ENCODE measurements around the gene TMCC2. TPM values are rescaled to one million over a fixed set of nuclear protein-coding genes. Genes with fewer than 3 reads are reported as not detected.

Gene TMCC2
- total RNA-seq, 1 experiment from 2014 or later, result 3.7 TPM

DNA sequence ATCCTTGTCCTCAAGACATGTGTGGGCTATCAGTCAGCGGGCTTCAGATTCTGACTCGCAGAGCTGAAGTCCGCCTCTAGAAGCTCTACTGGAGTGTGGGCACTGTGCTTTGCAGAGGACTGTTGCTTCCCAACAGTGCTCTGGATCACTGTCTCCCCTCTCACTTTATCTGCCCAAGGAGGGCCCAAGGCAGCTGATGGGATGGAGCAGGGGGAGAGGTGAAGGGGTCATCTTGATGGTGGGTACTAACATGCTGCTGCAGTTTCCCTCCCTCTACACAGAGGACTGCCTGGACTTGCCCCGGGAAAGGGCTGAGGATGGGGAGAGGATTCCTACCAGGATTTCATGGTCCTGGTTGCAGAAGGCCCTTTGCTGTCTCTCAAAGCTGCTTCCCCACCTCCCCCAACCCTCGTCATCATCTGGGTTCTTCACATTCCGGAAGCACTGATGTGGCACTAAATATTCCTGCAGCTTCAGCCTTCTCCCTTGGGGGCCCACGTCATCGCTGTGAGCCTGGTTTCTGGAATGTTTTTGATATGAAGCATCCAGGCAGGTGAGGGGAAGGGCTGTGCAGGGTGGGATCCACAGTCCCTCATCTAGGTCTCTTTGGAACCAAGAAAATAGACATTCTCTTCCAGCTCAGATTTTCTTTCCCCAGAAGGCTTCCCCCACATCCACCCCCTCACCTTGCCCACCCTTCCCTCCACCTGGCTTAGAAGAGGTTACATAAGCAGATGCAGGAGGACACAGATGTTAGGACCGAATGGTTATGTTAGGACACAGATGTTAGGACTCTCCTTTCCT lies 70.6 kb downstream of the TMCC2 start:
- Histone ChIP-seq H3K27me3 (no peaks in the 10 kb centered on the region), H3K9me3 (no peaks in the 10 kb centered on the region), H3K36me3 (peaks cover 7% of the 10 kb centered on the region), H3K4me3 (no peak overlapping the region)
- peak; percentile 92 for DNase-seq

DNA sequence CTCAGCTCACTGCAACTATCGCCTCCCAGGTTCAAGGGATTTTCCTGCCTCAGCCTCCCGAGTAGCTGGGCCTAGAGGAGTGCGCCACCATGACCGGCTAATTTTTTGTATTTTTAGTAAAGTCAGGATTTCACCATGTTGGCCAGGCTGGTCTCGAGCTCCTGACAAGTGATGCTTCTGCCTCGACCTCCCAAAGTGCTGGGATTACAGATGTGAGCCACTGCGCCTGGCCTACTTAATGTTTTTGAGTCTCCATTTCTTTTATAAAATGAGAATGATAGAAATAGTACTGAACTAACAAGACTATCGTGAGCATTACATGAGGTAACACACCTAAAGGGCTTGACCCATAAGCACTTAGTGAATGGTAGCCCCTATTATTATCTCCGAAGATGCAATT lies 72.4 kb downstream of the TMCC2 start:
- H3K9me3 ChIP-seq, result no peaks in the 10 kb centered on the region
- H3K4me3 ChIP-seq, result no peak overlapping the region
- H3K36me3 ChIP-seq, result peaks cover 15% of the 10 kb centered on the region
- no peaks in the 10 kb centered on the region for H3K27me3 ChIP-seq
- no peak for DNase-seq

DNA sequence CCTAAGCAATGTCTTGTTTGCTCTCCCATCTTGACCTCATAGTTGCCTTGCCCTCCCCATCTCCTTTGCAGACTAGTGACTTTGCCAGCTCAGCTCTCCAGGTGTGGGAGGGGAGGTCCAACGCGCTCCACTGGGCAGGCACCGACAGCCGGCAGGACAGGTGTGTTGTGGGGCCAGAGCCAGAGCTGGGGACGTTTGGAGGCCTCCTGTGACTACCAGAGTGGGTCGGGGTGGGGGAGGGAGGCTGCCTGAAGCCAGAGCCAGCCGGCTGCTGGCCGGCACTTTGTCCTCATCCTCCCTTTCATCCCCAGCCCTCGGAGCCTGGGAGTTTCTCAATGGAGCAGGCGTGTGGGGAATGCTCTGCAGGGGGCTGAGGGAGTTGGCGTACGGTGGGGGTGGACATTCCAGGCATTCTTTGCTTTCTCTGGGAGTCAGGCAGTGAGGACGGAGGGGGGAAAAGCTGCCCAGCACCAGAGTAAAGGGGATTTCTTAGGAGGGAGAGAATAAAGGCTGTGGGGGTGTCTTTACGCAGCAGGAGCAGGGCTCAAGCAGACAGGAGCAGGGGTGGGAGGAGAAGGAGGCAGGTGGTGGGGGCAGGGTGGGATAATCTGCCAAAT lies 73.6 kb downstream of the TMCC2 start:
- Histone ChIP-seq H3K4me3 (no peak overlapping the region), H3K36me3 (peaks cover 17% of the 10 kb centered on the region), H3K9me3 (no peaks in the 10 kb centered on the region), H3K27me3 (no peaks in the 10 kb centered on the region)
- peak; percentile 86 for DNase-seq

DNA sequence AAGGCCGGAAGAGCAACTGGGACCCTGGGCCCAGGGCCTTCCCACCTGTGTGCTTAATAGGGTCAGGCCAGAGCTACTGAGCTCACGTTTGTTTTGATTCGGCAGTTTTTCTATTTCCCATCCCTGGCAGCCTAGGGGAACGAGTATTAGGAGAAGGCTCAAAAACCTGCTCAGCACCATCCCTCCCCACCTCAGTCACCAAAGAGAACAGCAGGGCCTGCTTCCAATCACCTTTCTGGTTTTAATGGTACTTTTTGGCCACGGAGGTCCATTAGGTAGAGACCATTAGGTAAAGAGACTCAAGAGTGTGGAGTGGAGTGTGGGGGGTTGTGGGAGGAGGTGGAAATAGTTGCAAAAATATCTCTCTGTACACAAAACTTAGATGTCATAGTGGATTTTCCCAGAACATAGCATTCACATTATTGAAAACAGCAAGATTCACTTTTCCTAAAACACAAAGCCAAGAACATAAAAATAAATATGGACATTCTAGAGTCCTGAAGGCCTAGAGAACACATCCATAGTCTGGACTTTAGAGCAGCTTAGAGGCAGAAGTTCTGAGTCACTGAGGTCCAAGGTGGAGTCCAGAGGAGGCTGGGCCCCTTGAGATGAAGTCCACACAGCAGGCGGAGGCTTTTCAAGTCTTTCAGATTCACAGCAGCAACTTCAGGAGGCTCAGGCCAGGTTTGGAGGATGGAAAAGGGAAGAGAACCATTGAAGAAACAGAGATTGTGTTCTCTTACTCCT lies 74.3 kb downstream of the TMCC2 start:
- no peak overlapping the region for H3K4me3 ChIP-seq
- H3K9me3 ChIP-seq, result no peaks in the 10 kb centered on the region
- H3K27me3 ChIP-seq, result no peaks in the 10 kb centered on the region
- peaks cover 17% of the 10 kb centered on the region for H3K36me3 ChIP-seq
- no peak for DNase-seq

DNA sequence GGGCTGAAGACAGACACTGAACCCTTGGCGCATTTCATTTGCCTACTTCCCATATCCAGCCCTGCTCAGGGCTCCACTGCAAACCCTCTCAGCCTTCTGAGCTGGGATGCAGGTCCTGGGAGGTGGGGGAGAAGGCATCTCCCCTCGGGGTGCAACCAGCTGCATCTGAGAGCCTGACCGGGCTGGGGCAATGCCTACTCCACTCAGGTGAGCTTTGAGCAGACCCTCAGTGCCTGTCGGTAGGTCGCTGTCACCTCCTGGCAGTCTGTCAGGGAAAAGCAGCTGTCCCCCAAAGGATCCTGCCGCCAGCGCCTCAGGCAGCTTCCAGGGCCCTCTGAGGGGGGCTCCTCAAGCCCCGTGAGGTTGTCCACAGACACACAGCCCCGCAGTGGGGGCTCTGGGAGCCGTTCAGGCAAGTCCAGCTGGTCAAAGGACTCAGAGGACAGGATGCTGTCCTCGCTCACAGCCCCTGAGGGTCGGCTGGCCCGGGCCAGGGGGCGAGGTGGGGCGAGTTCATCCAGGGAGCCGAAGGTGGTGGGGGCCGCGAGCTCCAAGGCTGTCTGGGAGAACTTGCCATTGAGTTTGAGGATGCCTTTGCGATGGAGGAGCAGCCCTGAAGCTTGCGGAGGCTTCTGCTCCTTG lies 75.6 kb downstream of the TMCC2 start:
- Histone ChIP-seq H3K36me3 (peaks cover 25% of the 10 kb centered on the region), H3K9me3 (no peaks in the 10 kb centered on the region), H3K4me3 (no peak overlapping the region), H3K27me3 (no peaks in the 10 kb centered on the region)
- DNase-seq, result no peak

DNA sequence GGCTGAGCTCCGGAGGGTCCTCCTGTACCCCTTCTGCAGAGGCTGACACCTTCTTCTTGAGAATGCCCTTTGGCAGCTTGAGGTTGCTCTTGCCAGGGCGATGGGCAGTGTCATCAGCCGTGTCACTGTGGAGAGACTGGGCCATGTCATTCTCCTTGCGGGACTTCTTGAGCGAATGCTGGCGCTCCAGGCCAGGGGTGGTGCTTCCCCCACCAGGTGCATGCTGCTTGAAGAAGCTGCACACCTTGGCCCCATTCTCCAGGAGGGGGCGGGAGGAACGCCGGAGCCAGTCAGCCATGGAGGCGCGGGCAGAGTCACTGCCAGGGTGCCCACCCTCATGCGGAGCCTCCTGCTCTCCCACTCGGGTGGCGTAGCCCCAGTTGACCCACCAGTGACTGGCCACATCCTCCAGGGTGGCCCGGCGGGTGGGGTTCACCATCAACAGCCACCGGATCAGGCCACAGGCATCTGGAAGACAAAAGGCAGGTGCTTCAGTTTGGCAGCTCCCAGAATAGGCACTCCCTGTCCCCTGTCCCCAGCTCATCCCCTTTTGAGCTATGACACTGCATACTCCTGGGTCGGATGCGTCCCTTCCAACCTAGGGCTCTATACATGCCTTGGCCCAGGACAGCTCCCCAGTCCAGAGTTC lies 76.4 kb downstream of the TMCC2 start:
- no peak for DNase-seq
- Histone ChIP-seq H3K9me3 (no peaks in the 10 kb centered on the region), H3K27me3 (no peaks in the 10 kb centered on the region), H3K36me3 (peaks cover 25% of the 10 kb centered on the region), H3K4me3 (no peak overlapping the region)

DNA sequence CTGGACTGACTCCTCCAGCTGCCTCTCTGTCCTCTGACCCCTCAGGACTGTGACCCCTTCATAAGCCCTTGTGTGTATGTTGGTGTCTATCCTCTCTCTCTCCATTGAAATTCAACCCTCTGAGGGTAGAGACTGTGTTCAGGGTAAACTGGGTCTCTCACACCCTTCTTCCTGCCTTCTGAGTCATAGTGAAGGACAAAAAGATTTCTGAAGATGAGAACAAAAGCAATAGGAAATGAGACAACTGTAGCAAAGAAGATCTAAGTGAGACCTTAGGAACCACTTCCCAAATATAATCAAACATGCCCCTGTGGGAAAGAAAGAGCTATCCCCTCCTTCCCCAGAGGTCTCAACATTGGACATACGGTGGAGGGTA lies 76.9 kb downstream of the TMCC2 start:
- DNase-seq, result no peak
- Histone ChIP-seq H3K27me3 (no peaks in the 10 kb centered on the region), H3K9me3 (no peaks in the 10 kb centered on the region), H3K36me3 (peaks cover 25% of the 10 kb centered on the region), H3K4me3 (no peak overlapping the region)

DNA sequence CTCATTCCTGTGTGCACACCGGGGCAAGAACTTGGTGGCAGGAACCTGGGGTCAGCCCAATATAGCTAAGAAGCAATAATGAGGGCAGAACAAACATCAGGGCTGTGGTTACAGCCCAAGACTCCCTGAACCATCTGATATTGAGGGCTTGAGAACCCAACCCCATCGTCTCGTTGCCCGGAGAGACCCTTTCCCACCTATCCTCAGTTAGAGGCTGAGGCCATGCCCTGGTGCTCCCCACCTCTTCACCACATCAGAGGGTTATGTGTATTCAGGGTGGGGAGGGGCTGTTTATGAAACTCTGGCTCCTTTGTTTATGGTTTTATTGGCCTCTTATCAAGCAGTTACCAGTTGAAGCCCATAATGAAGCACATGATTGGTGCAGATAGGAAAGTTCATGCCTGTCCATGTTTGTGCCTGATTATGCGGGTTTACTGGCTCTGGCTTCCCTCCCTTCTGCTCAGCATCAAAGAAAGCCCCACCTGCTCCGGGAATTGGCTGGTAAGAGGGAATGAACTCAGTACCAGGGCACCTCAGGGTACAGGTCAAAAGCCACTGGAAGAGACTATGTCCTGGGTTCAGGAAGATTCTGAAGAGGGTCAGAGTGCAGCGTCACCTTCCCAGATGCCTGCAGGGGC lies 79.3 kb downstream of the TMCC2 start:
- Histone ChIP-seq H3K36me3 (peaks cover 28% of the 10 kb centered on the region), H3K4me3 (no peak overlapping the region)

DNA sequence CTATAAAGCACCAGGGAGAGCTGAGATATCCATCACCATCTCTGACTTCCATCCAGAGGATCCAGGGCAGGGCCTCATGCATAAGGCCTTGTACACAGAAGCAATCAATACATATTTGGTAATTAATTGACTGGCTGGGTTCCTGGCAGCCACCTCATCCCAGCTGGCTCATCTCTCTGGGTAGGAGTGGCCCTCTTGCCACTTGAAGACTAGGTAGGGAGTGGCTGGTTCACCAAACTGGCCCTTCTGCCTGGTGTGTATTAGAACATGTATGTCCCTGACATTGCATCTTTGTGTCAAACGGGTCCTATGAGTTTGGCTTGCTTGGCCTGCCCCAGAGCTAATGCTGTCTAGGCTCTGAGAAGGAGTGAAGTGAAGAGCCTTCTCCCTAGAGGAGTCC lies 82.0 kb downstream of the TMCC2 start:
- Histone ChIP-seq H3K9me3 (no peaks in the 10 kb centered on the region), H3K27me3 (no peaks in the 10 kb centered on the region), H3K4me3 (no peak overlapping the region), H3K36me3 (peaks cover 22% of the 10 kb centered on the region)
- no peak for DNase-seq

More for the DNA sequence above, 79.3 kb downstream of the TMCC2 start:
- Histone ChIP-seq H3K27me3 (no peaks in the 10 kb centered on the region), H3K9me3 (no peaks in the 10 kb centered on the region)
- no peak for DNase-seq

DNA sequence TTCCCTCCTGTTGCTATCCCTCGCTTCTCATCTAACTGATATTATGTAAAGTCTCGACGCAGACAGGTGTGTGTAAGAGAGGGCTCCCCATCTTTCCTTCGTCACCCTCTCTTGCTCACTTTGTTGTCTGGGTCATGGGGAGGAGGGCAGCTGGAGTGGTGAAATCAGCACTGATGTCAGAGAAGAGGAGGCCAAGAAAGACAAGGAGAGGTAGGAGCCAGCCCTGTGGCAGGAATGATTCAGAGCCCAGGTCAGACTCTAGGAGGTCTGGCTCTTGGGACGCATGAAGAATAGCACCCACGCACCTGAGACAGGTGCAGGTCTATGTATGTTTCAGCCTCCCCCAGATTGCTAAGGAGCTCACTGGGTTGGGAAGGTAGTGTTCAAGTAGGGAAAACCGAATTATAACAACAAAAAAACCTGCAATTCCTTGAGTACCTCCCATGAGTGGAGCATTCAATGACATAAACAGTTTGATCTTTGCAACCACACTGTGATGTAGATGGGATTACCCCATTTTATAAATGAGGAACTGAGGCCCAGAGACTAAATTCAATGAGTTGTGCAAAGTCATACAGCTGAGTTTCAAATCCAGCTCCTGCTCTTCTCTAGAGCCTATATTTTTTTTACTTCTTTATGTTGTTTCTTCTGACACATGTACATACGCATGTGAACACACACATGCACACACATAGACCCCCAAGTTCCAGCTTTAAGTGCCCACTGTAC lies 83.4 kb downstream of the TMCC2 start:
- peaks cover 17% of the 10 kb centered on the region for H3K36me3 ChIP-seq
- no peaks in the 10 kb centered on the region for H3K27me3 ChIP-seq
- H3K4me3 ChIP-seq, result no peak overlapping the region
- no peaks in the 10 kb centered on the region for H3K9me3 ChIP-seq
- no peak for DNase-seq

DNA sequence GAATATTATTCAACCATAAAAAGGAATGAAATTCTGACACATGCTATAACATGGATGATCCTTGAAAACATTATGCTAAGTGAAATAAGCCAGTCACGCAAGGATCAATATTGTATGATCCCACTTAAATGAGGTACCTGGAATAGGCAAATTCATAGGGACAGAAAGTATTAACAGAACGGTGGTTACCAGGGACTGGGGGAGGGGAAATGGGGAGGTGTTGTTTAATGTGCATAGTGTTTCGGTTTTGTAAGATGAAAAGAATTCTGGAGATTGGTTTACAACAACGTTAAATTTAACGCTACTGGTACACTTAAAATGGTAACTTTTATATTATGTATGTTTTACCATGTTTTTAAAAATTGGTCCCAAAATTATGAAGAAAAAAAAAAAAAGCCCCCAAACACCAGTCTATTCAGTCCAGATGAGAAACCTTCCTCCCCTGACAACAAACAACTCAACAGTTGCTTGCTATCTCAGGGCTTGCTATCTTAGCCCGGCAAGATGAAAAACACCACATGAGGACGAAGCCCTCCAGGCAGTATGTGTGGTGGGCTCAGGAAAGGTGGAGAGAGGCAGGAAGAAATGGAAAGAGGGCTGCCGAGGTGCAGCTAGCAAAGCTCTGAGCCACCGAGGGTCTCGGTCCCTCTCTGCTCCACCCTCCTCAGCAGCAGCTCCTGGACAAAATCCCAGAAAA lies 85.3 kb downstream of the TMCC2 start:
- Histone ChIP-seq H3K27me3 (no peaks in the 10 kb centered on the region), H3K36me3 (peaks cover 8% of the 10 kb centered on the region), H3K4me3 (no peak overlapping the region), H3K9me3 (no peaks in the 10 kb centered on the region)
- no peak for DNase-seq

DNA sequence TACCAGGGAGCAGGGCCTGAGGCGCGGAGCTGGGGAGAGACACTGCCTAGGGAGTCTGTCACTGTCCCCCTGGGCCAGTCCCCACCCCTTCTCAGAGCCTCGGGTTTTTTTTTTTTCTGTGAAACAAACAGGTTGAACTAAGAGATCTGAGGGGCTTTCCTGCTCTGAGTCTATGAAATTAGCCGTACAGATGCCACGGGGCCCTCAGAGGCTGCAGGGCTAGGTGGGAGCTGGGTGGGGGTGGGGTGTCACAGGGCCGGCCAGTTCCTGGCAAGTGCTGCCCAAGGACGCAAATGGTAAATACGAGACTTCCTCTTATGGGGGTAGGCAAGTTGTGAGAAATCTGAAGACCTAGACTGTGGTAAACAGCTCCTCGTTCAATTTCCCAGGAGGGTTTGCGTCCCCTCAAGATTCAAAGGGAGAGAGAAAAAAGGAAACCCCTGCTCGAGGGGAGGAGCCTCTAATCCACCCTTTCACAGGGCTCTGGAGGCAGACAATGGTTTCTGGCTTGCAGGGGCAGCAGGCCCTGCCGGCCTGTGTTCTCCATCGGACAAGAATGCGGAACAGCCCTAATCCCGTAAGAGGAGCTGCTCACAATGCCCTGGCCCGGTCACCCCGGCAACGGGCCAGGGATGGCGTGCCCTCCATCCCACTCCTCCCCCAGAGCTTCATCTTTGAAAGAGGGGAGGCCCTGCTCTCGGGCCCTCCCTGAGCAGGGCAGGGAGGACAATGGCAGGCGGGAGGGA lies 86.0 kb downstream of the TMCC2 start:
- Histone ChIP-seq H3K4me3 (no peak overlapping the region), H3K27me3 (no peaks in the 10 kb centered on the region), H3K9me3 (no peaks in the 10 kb centered on the region), H3K36me3 (peaks cover 8% of the 10 kb centered on the region)
- no peak for DNase-seq

DNA sequence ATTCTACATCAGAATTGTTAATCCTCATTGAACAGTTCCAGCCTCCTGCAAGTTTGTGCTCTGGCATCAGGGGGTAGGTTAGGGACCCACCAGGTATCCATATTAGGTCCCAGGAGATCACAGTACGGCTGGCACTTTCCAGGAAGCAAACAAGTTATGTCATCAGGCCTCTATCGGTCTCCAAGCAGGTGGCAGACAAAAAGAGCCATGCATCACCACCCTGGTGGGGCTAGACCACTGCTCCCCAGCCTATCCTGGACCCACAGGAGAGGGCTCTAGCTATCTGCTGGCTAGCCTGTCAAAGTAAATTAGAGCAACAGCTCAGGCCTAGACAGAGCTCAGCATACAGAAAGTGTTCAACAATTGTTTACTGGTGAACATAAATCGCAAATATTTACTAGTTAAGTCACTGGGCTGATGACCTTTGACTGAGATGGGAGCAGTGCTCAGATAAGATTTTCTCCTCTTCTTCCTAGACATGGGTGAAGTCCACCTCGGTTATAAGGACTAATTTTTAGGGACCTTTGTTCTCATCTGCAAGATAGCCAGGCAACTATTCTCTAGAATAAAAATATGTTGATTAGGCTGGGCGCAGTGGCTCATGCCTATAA lies 87.4 kb downstream of the TMCC2 start:
- Histone ChIP-seq H3K9me3 (no peaks in the 10 kb centered on the region), H3K27me3 (no peaks in the 10 kb centered on the region), H3K36me3 (peaks cover 8% of the 10 kb centered on the region), H3K4me3 (no peak overlapping the region)
- DNase-seq, result no peak

DNA sequence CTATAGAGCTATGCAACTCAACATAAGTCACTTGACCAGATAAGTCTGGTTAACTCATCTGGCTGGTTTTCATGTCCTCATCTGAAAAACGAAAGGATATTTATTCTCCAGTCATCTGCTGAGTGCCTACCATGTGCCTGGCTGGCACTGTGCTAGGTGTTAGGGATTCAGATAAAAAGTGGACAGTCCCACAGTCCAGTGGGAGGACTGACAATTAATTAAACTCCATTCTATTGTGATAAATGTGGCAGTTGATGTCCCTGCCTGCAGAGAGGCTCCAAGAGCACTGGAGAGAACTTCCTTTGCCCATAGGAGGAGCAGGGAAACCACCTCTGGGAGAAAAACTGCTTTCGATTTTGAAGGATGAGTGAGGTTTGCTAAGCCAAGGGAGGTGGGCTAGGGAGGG lies 88.4 kb downstream of the TMCC2 start:
- no peaks in the 10 kb centered on the region for H3K9me3 ChIP-seq

More for the DNA sequence above, 88.4 kb downstream of the TMCC2 start:
- H3K36me3 ChIP-seq, result no peaks in the 10 kb centered on the region; the same call in 1 of the 2 replicates
- no peaks in the 10 kb centered on the region for H3K27me3 ChIP-seq
- no peak overlapping the region for H3K4me3 ChIP-seq
- DNase-seq, result no peak
